Renal pelvis (tissue), 12 donors: Measurements from ENCODE around the gene HSD3B2. TPM values are rescaled to one million over a fixed set of nuclear protein-coding genes. Genes with fewer than 3 reads are reported as not detected.
"Not testable (repeated sequence)": the region's sequence is repeated elsewhere in the genome, so short reads cannot be mapped to it uniquely, and the experiment has no call there.

Source experiments
- DNase-seq: peaks from one replicate; pipeline ENCODE4 v3.0.0-alpha.2; 2013
- long read RNA-seq, 16 experiments: transcript quantifications; one replicate each; lab custom pipeline, GENCODE V29; 2026
- polyA plus RNA-seq, 3 donors: library from polyadenylated mRNA; unstranded; fragments of 120-200 nt; gene quantifications; one replicate each; pipeline ENCODE4 v1.2.1, GENCODE V29; 2013; ENCODE audit not compliant: insufficient read length in 3 of 3

HSD3B2 gene
- 1 to 10 TPM; 1.4 to 2.8 (median 2.8) TPM for polyA plus RNA-seq
- long read RNA-seq, donor 1, result 0 reads
- long read RNA-seq, donor 2, result 0 reads
- long read RNA-seq, donor 3, result 0 reads
- long read RNA-seq, donor 4, result 0 reads
- long read RNA-seq, donor 5, result 0 reads
- long read RNA-seq, donor 6, result 0 reads
- long read RNA-seq, donor 7, result 0 reads
- long read RNA-seq, donor 8, result 0 reads
- long read RNA-seq, donor 9, result 0 reads
- long read RNA-seq, donor 10, result 0 reads
- long read RNA-seq, donor 11, result 0 reads
- long read RNA-seq, donor 12, result 0 reads
- long read RNA-seq, donor 13, result 0 reads
- long read RNA-seq, donor 14, result 0 reads
- long read RNA-seq, donor 15, result 0 reads
- long read RNA-seq, donor 16, result 0 reads

DNA sequence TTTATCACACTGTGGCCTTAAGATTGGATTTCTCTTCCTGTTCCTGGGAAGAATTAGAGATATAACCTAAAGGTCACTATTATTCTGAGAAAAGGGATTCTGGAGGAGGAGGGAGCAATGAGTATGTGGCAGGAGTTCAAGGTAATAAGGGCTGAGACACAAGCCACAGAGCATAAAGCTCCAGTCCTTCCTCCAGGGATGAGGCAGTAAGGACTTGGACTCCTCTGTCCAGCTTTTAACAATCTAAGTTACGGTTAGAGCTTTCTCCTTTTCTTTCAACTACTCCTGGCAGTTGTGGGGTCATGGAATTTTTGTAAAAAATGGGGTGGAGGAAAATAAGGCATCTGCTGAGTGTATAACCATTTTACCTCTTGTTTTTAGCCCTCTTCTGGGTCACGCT is at the start of gene HSD3B2:
Gene HSD3B2 (plus strand): TSS at position 201 of the 400 bp plus-strand sequence. CDS start 270 bp downstream, outside the sequence.
- DNase-seq, result no peak

DNA sequence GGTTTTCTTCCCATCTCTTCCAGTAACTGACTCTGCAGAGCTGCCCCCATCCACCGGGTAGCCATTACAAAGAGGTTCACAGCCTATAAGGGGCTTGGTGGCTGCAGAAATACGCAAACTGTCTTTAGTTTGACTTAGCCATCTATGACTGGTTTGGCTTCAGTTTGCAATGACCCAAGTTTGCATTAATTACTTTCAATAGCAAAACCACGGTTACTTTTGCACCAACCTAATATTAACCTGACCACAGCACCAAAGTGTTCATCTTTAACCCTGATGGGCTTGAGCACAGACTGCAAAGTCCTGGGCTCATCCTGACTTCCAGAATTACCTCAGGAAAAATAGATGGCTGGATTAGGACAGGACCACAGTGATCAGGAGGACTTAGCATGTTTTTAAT is 48.5 kb upstream of the HSD3B2 start:
- DNase-seq, result no peak

DNA sequence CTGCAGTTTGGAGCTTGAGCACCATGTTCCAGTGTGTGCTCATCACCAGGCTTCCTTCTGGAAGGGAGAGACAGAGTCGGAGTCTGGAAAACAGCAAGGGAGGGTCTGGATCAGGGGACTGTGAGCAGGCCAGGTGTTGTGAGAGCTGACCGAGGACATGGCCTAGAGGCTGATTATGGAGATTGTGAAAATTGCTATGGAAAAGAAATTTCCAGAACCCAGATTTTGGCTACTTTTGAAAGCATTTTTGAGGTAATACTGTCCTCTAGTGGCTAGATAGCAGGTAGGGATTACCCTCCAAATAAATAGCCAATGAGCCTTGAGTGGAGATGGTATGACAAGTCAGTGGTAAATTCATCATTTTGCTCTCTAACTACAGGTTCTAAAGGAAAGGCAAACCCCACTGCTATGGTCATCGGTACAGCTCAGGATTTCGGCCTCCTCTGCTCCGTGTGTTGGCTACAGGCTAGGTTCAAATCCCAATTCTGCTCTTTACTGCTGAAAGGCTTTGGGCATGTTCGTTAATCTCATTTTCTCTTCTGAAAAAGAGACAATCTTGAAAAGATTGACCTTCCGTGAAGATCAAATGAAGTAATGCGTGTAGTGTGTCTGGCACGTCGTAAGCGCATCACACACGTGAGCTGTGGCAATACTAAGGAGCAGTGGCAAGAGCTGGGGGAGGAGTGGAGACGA is 47.4 kb upstream of the HSD3B2 start:
- DNase-seq, result peak; percentile 24

DNA sequence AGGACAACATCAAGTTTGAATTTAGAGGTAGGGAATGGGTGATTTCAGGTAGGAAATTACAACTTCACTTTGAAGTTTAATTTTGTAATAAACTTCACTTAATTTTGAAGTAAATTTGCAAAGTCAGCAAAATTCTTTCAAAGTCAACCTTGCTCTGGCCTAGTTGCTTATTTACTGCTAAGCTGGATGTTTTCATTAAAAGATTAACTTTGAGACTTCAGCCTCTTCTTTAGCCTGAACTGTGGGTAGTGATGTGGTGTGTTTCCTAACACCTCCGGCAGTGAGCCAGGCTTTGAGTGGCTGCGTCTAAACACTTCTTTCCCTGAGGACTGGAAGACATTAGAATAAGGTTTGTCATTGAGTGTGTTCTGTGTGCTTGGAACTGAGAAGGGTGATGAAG is 46.4 kb upstream of the HSD3B2 start, which contains the start of gene HAO2:
Gene HAO2 (plus strand): TSS at position 232 of the 400 bp plus-strand sequence. CDS start 12,301 bp downstream, outside the sequence.
- no peak for DNase-seq

DNA sequence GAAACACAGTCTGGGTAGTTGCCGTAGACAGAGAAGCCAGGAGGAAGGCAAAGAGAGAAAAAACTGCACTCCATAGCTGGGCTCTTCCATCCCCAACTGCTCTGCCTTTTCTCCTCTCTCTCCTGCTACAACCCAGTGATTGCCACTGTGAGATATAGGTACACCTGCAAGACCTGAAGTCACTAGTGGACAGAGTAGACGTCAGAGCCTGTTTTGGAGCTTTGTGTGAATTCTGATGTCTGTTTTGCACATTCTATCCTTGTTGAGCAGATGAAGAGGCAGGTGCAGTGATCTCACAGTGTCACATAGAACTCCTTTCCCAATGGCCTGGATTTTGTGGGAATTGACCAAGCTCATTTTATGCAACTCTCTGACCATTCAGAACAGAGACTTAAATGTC is 44.2 kb upstream of the HSD3B2 start:
- DNase-seq, result no peak

DNA sequence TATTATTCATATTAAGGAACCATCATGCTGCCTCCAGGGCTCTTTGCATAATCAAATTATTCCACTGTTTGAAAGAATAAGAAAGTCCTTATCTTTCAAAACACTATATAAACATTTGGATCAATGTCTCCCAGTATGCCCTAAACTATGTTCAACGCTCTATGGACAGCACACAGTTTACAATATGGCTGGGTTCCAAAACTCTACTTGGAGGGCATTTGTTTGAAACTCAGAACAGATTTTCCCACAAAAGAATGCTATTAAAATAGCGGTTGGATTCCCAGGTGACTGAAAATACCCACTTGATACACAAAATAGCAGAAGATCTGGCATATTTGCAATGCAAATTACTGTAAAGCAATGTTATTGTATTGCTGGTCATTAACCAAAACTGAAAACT is 43.1 kb upstream of the HSD3B2 start:
- DNase-seq, result no peak

DNA sequence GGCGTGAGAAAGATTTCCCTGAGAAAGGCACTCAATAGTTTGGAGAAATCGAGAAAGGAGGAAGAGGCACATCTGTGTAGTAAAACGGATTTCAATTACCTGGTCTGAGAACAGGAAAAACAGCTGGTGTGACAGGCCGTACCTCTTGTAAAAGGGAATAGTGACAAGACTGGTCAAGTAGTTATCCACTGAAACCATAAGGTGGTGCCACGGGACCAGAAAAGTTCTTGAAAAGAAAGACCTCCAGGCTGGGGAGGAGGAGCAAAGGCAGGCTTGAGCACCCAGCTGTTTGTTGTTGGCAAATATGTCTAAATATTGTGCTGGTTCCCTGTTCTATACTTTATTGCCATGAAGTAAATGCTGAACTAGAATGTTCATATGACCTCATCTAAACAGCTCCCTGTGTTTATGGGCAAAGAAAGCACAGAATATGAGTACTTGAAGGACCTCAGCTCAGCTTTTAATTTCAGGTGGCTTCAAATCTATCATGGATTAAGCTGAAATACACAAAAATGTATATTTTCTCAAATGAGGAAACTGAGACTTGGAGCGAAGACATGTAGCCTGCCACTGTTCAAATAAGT is 42.4 kb upstream of the HSD3B2 start:
- DNase-seq, result peak; percentile 73

DNA sequence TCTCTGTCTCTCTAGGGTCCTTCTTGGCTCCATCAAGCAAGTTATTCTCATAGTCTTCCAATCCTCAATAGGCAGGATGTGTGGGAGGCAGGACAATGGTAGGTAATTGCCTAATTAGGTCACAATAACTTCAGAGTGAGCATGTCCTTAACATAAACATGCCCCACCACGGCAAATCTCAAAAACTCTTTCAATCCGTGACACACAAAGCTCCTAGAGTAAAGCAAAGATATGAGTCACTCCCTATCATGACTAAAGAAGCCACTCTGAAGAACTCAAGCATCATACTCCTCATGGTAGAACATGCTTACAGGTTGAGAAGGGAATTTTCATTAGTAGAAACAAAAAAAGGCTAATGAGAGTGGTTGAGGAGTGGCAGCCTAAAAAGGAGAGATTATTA is 41.5 kb upstream of the HSD3B2 start:
- DNase-seq, result no peak

DNA sequence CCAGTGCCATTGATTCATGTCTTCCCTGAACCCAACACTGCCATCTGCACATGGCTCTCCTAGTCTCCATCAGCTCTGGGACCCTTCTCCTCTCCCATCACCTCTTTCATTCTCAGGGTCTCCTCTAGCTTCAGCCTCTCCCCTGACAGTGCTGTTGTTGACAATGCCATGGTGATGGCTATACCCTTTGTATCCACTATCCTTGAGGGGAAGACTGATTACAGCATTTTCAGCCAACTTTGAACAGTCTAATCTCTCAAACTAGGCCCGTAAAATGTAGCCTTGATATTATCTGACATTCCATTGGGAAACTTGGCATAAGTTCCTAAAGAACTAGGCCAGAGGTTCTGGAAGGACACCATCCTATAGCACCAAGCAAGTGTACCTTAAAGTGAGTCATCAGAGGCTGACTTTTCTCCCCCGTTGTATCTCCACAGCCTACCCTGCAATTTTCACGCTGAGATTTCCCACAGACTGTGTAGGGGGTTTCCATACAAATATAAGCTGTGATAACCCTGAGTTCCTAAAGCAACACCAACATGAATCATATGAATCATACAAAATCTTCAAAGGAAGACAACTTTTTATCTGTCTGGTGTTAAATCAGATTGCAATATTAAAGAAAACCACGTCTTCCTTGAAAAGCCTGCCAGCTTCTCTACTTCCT is 40.6 kb upstream of the HSD3B2 start:
- DNase-seq, result no peak

DNA sequence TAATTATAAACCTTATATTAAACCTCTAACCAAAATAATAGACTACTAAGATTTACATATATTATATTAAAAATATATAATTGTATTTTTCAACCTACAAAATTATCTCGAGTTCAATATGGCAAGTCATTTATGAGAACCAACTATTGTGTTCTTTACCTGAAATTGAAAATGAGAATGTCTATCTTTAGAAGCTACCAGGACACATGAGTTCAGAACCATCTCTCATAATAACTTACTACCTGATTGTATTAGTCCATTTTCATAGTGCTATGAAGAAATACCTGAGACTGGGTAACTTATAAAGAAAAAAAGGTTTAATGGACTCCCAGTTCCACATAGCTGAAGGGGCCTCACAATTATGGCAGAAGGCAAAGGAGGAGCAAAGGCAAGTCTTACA is 39.6 kb upstream of the HSD3B2 start:
- no peak for DNase-seq

DNA sequence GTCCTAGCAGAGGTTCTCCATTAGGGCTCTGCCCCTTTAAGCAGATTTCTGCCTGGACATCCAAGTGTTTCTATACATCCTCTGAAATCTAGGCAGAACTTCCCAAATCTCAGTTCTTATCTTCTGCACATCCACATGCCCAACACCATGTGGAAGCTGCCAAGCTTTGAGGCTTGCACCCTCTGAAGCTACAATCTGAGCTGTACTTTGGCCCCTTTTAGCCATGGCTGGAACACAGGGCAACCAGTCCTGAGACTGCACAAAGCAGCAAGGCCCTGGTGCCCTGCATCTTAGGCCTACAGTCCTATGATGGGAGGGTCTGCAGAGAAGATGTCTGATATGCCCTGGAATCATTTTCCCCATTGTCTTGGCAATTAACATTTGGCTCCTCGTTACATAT is 38.4 kb upstream of the HSD3B2 start:
- DNase-seq, result no peak

DNA sequence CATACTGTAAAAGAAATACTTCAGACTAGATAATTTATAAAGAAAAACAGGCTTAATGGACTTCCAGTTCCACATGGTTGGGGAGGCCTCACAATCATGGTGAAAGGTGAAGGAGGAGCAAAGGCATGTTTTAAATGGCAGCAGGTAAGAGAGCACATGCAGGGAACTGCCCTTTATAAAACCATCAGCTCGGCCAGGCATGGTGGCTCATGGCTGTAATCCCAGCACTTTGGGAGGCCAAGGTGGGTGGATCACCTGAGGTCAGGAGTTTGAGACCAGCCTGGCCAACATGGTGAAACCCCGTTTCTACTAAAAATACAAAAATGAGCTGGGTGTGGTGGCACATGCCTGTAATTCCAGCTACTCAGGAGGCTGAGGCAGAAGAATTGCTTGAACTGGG is 37.4 kb upstream of the HSD3B2 start:
- not testable (repeated sequence) for DNase-seq

DNA sequence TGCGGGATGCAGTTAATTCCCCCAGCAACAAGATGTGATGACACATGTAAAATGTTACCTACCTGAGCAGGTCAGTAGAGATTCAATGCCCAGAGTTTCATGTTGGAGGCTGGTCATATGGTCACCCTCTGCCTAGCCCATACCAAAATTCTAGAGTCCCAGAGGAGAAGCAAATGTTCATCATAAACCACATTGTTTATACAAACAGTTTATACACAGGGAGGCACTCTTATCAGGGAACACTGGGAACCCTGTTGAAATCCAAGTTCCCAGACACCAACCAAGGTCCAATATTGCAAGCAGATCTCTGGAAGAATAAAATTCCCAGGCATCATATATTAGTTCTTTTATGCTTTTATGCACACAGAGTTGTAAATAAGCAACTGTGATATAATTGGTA is 35.8 kb upstream of the HSD3B2 start:
- no peak for DNase-seq

DNA sequence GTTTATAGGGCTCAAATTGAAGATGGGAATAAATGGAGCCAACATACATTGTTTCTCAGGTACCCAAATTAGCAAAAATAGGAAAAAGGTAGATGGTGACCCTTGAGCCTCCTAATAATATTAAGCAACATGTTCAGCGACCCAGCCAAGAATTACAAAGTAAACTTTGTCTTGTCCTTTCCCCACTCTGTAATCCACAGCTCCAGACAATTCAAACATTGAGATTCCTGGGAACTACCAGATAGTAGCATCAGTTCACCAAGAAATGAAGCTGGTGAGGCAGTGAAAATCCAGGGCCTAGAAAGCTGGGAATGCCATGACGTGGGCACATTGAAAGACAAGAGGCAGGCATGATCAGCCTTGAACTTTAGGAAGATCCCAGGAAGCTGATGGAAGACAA is 34.6 kb upstream of the HSD3B2 start:
- DNase-seq, result no peak

DNA sequence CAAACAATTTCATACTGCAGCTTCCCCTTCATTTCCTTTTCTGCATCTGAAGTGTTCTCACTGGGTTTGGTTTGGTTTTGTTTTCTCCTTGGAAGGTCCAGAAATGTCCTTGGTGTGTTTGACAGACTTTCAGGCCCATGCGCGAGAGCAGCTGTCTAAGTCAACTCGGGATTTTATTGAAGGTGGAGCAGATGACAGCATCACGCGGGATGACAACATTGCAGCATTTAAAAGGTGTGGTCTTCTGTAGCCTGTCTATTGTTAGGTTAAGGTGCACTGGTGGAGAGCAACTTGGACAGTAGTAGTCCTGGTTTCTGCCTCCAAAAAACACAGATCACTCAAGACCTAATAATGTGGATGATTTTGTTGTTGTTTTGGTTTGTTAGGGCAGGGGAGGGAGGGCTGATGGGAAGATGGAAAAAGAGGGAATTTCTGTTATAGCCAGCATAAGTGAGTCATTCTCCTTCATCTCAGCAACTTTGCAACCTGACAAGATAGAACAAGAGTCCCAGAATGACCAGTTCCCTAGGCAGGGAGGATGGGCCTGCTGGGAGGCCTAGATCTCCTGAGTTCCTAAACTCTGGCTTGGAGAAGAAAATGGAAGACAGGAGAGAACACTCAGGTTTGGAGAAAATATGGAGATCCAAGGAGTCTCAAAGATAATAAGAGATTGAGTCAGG is 33.8 kb upstream of the HSD3B2 start:
- no peak for DNase-seq

DNA sequence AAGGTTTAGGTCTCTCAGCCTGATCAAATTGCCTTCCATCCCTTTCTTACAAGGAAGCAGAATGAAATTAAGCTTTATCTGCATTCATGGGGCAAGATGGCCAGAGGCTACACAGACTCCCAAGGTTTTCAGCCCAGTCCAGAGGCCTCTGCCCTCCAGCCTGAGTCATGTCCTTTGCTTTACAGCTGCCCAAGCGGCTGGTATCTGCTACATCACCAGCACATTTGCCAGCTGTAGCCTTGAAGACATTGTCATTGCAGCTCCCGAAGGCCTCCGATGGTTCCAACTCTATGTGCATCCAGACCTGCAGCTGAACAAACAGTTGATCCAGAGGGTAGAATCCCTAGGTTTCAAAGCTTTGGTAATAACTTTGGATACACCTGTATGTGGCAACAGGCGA is 30.4 kb upstream of the HSD3B2 start:
- DNase-seq, result no peak

DNA sequence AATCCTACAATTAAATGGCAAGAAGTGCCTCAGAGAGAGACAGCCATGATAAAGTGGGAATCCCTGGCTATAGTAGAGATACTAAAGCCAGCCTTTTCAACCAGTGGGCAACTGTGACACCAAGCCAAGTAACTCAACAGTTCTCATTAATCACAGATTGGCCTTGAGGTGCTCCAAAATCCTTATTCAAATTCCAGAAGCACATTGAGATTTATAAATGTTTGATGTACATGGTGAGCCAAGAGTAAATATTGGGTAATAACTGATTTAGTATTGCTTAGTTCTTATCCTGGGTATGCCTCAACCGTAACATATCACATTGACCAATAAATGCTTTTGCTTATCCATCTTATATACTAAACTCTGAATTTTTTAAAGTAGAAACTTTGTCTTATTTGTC is 29.3 kb upstream of the HSD3B2 start:
- no peak for DNase-seq

DNA sequence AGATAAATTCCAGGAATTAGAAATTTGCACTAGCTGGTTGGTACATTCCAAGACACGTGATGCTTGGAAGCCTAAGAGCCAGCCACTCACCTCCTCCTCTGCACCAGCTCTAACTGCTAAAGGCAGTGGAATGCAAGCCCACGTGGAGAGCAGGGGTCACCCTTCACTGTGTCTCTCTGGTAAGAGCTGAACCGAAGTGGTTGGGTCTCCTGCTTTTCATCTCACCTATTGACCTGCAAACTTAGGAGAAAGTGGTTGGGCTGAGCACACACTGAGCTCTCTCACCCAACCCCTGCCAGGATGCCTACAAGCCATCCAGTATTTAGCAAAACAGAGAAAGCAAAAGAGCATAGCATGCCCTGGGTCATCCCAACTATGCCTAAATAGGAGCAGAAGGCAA is 27.1 kb upstream of the HSD3B2 start:
- DNase-seq, result no peak

DNA sequence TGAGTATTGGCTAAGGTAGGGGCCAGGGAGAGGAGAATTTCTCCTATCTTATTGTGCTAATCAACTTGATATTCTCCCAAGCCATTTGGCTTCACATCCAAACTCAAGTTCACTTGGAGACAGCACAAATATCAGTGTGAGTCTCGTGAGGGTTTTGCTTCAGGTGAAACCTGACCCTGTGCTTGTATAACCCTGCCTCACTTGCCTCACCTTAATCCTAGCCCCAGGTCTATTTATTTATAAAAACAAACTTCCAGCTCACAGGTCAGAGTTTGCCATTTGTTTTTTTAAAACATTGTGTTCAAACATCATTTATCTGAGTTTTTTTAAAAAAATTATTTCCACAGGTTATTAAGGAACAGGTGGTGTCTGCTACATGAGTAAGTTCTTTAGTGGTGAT is 26.5 kb upstream of the HSD3B2 start:
- DNase-seq, result no peak

DNA sequence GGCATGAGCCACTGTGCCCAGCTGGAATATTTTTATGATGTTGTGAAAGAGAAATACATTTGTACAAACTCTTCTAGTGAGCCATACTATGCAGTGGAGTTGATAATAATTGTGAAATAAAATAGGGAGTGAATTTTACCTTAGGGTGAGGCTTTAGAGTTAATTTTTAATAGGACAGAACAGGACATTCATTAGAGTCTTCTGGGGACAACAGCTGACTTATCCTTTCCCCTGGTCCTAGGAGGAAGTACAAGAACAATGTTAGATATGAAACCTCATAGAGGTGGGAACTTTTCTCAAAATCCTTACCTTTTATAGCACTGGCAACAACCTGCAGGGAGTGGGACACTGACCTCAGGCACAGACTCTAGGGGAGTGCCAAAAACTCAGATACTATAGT is 24.4 kb upstream of the HSD3B2 start:
- no peak for DNase-seq

DNA sequence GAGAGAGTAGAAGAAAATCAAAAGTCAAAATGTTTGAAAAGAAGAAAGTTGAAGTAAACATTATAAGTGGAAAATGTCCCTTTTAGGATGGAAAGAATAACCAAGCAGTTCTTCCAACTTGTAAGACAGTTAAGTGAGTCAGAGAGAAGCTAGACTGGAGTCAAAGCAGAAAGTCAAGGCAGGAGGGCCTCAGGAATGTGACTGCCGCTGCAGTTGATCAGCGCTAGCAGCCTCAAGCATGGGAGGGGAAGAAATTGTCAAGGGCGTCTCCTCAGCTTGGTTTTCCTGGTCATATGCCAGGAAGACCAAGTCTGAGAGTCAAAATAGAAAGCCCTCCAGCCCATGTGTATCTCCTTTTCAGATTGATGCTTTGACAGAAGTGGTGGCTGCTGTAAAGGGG is 23.2 kb upstream of the HSD3B2 start:
- DNase-seq, result no peak

DNA sequence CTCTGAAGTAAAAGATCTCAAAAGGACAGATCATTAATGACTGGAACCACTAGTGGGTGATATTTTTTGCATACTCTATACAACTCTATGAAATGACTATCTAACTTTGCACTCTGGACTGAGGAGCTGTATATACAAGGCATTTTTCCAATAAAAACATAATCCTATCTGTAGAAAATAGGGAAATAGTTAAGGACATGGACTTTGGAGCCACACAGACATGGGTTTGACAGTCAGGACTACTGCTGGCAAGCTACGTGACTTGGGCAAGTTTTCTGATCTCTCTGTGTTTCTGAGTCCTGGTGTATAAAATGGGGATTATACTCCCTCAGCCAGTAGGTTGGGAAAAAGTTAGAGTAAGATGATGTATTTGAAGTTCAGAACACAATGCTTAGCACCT is 20.9 kb upstream of the HSD3B2 start:
- DNase-seq, result no peak
